Activated T-cell treated with anti-CD3 and anti-CD28 coated beads for 24 hours (primary cell): Measurements from ENCODE around the gene PRKX.
A peak's percentile ranks its signal among the peaks of the same experiment; 100 is the strongest.
"Not testable (repeated sequence)": the region's sequence is repeated elsewhere in the genome, so short reads cannot be mapped to it uniquely, and the experiment has no call there.

Experiments used
- DNase-seq: peaks from one replicate; pipeline ENCODE4 v3.0.0-alpha.2; 2020; ENCODE audit warnings: low read depth

Gene PRKX

GRCh38 chrX:3713225-3713936 is at the start of gene PRKX:
Gene PRKX, minus strand, starts transcription at chrX:3713649. Its CDS starts 396 bp downstream, at chrX:3713253.
- peak; percentile 49 for DNase-seq

DNA sequence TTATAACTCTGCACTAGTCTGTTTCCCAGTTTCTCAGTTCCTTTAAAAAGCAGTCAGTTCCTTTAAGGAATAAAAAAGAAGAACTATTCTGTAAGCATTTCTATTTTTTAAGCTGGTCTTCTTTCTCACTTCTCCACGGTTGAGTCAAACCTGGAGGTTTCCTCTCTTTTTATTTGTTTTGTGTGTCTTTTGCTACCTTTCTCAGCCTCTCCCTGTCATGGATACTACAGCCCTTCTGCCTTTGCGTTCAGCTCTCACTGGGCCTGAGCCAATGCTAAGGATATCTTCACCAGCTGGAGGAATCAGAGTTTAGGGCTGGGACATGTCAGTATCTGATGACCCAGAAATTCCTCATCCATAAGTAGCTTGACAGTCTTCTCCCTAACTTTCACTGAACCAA is 49.7 kb upstream of the PRKX start:
- DNase-seq = no peak

- no peak for DNase-seq
Observed at GRCh38 chrX:3757510-3758025, 44.1 kb upstream of the PRKX start.

GRCh38 chrX:3748052-3748559 is 34.7 kb upstream of the PRKX start:
- no peak for DNase-seq

DNA sequence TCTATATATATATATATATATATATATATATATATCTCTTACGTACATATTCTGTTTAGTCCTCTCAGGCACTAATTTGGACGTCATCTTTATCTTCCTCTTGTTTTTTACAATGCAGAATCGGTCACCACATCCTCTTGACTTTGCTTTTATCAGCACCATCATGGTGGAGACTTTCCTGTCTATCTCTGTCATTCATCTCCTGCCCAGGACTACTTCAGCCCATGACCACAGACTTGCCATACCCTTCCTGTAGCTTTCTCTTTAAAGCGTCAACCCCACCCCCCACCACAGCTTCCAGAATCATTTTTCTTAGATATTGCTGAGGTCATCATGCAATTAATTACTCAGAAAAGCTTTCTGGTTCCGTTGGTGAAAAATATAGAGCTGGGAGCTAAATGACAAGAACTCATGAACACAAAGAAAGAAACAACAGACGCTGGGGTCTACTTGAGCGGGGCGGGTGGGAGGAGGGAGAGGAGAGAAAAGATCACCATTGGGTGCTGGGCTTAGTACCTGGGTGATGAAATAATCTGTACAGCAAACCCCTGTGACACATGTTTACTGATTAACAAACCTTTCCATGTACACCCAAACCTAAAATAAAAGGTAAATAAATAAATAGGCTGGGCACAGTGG is 30.5 kb upstream of the PRKX start:
- peak; percentile 5 for DNase-seq

GRCh38 chrX:3740946-3741345 is 27.5 kb upstream of the PRKX start:
- not testable (repeated sequence) for DNase-seq

DNA sequence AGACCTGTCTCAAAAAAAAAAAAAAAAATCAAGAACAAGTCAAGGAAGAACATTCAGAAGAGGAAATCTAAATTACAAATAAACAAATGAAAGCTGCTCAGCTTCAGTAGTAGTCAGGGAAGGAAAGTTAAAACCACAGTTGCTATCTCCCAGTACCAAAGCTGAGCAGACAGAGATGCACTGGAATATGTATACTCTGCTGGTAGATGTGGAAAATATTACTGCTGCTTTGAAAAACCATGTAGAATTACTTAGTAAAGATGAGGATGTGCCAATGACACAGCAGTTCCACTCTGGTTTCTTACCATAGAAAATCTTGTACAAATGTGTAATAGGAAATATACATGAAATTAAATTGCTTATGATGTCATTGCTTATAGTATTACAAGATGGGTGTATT is 25.1 kb upstream of the PRKX start:
- no peak for DNase-seq

- not testable (repeated sequence) for DNase-seq
Observed at GRCh38 chrX:3736536-3736935, 23.1 kb upstream of the PRKX start.

- DNase-seq = not testable (repeated sequence)
Observed at GRCh38 chrX:3735891-3736290, 22.4 kb upstream of the PRKX start.

GRCh38 chrX:3734456-3734855 is 21.0 kb upstream of the PRKX start:
- DNase-seq = not testable (repeated sequence)

DNA sequence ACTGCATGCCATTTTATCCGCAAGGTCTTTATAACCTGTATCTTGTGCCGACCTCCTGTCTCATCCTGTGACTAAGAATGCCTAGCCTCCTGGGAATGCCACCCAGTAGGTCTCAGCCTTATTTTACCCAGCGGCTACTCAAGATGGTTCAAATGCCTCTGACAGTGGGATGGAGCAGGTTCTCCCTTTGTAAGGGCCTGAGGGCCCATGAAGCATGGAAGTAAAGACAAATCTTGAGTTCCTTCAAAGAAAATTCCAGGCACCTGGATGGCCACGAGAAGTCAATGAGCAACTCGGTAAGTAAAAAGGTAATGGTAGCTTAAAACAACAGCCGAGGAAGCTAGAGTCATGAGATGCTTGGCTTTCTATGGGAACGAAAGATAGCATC is 19.6 kb upstream of the PRKX start:
- DNase-seq = no peak

DNA sequence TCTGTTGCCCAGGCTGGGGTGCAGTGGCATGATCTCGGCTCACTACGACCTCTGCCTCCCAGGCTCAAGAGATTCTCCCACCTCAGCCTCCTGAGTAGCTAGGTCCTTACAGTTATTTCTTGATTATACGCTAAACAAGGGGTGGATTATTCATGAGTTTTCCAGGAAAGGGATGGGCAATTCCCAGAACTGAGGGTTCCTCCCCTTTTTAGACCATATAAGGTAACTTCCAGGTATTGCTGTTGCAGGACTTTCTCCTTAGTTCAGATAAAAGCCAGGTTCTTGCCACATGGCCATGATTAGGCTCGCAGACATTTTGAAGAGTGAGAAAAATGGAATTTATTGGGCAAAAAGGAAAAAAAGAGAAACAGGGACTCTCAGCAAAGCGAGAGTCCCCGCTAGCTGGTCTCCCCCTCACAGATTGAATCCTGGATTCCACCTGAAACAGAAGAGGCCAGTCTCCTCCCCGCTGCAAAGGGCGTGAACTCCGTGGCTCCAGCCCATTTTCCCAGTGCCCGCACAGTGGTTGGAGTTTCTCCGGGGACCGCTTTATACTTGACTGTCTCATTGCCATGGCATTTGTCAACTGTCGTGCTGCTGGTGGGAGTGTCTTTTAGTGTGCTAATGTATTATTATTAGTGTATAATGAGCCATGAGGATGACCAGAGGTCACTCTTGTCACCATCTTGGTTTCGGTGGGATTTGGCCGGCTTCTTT is 19.0 kb upstream of the PRKX start:
- DNase-seq = not testable (repeated sequence)

- no peak for DNase-seq
Observed at GRCh38 chrX:3728454-3728853, 15.0 kb upstream of the PRKX start.

GRCh38 chrX:3723460-3723859 is 10.0 kb upstream of the PRKX start:
- not testable (repeated sequence) for DNase-seq

DNA sequence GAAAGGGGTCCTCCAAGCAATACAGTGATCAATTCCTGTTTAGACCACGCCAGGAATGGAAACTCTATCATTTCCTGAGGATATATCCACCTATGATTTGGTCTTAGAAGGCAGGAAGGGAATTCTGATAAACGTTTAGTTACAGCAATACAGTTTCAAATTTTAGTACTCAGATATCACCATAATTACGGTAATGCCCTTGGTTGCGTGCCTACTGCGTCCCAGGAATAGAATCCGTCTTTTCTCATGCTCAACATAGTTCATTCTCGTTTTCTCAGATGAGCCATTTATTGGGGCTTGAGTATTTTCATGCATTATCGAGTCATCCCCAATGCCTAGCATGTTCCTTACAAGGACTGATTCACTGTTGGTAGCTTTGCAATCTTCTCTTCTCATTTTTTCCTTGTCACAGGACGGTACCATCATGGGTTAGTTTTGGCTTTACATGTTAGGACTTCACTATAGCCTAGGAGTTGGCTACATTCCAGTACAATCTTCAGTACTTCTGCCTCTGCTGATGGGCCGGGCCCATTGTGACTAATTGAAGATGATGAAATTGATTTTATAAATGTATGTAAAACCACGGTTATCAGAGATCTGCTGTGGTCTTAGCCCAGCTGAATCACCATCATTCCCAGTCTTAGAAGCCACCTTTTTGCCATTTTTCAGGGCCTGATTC is 4.4 kb upstream of the PRKX start:
- DNase-seq = no peak

DNA sequence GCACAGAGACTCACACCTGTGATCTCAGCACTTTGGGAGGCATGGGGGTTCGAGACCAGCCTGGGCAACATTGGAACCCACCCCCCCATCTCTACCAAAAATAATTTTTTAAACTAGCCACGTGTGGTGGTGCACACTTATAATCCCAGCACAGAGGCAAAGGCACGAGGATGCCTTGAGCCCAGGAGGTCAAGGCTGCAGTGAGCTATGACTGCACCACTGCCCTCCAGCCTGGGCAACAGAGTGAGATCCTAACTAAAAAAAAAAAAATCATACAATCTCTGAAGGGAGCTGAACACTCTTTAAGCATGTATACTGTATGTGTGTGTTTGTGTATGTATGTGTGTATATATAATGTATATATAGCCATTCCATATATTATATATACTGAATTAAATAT is 2.5 kb upstream of the PRKX start:
- no peak for DNase-seq

DNA sequence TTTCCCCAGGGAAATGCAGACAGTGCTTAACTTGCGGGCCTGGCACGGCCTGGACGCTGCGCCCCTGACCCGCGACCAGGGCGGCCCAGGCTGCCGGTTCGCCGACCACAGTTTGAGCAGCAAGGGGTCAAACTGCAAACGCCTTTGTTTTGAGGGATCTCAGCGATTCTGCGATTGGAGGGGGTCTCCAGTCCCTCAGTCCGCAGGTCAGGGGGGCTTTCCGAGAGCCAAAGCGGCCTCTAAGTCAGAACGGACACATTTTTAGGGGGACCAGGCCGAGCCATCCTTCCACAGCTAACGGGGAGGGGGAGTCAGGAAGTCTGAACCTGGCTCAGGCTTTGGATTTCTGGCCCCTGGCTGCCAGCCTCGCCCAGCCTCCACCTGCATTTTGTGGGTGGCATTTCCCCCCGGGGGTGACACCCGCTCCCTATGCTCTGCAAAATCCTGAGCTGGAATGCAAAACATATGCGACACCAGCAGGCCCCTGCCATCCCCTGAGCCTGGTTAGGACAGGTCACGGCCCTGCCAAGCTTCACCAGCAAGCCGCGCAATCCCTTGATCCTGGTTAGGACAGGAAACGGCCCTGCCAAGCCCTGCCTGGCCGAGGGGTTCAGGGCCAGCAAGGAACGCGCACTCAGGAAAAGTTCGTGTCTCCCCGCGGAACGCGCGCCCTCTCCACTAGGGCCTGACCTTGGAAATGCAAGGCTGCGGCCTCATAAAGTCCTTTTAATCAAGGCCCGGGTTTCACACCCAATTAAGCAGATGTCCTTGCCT is 1.4 kb upstream of the PRKX start:
- DNase-seq = not testable (repeated sequence)

GRCh38 chrX:3713937-3714434 is 537 bp upstream of the PRKX start:
- DNase-seq = no peak

GRCh38 chrX:3712870-3713224 is 602 bp downstream of the PRKX start:
- DNase-seq = no peak

- no peak for DNase-seq
Observed at GRCh38 chrX:3712051-3712869, 1.2 kb downstream of the PRKX start.
